ENCODE data around the gene SLIT3.
"Not testable (repeated sequence)": the region's sequence is repeated elsewhere in the genome, so short reads cannot be mapped to it uniquely, and the experiment has no call there.

The SLIT3 gene

DNA sequence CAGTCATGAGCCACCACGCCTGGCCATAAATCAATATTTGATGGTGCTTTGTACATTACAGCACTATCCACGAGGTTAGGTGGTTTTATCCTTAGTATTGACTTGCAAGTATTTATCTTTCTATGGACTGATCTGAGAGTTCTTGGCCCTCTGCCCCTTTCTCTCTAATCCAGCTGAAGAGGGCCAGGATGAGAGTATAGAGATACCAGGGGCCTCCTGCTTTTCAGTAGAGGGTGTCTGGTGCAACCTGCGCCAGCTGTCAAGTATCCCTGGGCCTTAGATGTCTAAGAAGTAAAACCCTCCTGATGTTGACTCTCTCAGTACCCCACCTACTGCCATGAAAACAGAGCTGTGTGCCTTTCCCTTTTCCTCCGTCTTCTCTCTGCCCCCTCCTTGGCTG lies 153.4 kb downstream of the SLIT3 start:
- no peaks in the 10 kb centered on the region for H3K4me1 ChIP-seq (ENCODE audit: insufficient read depth, low read length)
- ATAC-seq (ENCODE audit: insufficient read depth, low read depth) (no peak), DNase-seq (no peak)
- no peaks in the 10 kb centered on the region for H3K36me3 ChIP-seq (ENCODE audit: insufficient read depth, low read length)
- TF ChIP-seq EZH2 (IDR thresholded peaks at IDR 0.05; ENCODE audit: borderline replicate concordance, low read depth, low read length, severe bottlenecking), result no peak
- TF ChIP-seq, protein P1, sequence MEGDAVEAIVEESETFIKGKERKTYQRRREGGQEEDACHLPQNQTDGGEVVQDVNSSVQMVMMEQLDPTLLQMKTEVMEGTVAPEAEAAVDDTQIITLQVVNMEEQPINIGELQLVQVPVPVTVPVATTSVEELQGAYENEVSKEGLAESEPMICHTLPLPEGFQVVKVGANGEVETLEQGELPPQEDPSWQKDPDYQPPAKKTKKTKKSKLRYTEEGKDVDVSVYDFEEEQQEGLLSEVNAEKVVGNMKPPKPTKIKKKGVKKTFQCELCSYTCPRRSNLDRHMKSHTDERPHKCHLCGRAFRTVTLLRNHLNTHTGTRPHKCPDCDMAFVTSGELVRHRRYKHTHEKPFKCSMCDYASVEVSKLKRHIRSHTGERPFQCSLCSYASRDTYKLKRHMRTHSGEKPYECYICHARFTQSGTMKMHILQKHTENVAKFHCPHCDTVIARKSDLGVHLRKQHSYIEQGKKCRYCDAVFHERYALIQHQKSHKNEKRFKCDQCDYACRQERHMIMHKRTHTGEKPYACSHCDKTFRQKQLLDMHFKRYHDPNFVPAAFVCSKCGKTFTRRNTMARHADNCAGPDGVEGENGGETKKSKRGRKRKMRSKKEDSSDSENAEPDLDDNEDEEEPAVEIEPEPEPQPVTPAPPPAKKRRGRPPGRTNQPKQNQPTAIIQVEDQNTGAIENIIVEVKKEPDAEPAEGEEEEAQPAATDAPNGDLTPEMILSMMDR (IDR thresholded peaks at IDR 0.05; ENCODE audit: borderline replicate concordance, extremely low read depth, low read length, poor library complexity, severe bottlenecking), result no peak
- H3K27ac ChIP-seq (ENCODE audit: low read length), result no peak overlapping the region
- no peaks in the 10 kb centered on the region for H4K20me1 ChIP-seq (ENCODE audit: insufficient read depth, low read length)
- H3K79me2 ChIP-seq (ENCODE audit: insufficient read depth, low read length), result no peaks in the 10 kb centered on the region
- no peaks in the 10 kb centered on the region for H3K9me3 ChIP-seq (ENCODE audit: insufficient read depth, low read length, severe bottlenecking)
- H3K9ac ChIP-seq (ENCODE audit: low read depth, low read length), result no peak overlapping the region
- H2AFZ ChIP-seq (ENCODE audit: low read depth, low read length), result no peak overlapping the region
- no peak overlapping the region for H3K4me2 ChIP-seq (ENCODE audit: insufficient read depth, low read length)
- peaks cover 24% of the 10 kb centered on the region for H3K27me3 ChIP-seq (ENCODE audit: insufficient read depth, low read length, poor library complexity)
- no peak overlapping the region for H3K4me3 ChIP-seq (ENCODE audit: low read depth in 1 of 2, low read length in 2 of 2)

DNA sequence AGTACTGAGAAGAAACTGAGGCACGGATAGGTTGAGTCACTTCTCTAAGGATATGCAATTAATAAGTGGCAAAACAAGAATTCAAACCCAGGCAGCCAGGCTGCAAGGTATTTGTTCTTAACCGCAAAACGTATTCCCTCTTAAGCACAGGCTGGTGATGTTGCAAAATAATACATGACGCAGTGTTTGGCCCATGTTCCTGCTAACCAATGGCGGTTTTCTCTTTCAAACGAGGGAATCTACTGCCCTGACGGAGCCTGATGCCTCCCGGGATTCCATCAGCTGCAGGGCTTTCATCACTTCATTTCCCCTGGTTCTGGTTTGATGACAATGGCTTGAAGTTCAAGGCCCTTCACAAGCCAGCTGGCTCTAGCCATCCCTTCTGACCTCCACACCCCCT lies 154.8 kb downstream of the SLIT3 start:
- no peak overlapping the region for H3K4me3 ChIP-seq (ENCODE audit: low read depth in 1 of 2, low read length in 2 of 2)
- H2AFZ ChIP-seq (ENCODE audit: low read depth, low read length), result no peak overlapping the region
- H3K9me3 ChIP-seq (ENCODE audit: insufficient read depth, low read length, severe bottlenecking), result no peaks in the 10 kb centered on the region
- no peaks in the 10 kb centered on the region for H4K20me1 ChIP-seq (ENCODE audit: insufficient read depth, low read length)
- H3K79me2 ChIP-seq (ENCODE audit: insufficient read depth, low read length), result no peaks in the 10 kb centered on the region
- H3K27me3 ChIP-seq (ENCODE audit: insufficient read depth, low read length, poor library complexity), result peaks cover 19% of the 10 kb centered on the region
- no peak overlapping the region for H3K4me2 ChIP-seq (ENCODE audit: insufficient read depth, low read length)
- H3K36me3 ChIP-seq (ENCODE audit: insufficient read depth, low read length), result no peaks in the 10 kb centered on the region
- no peaks in the 10 kb centered on the region for H3K4me1 ChIP-seq (ENCODE audit: insufficient read depth, low read length)
- DNase-seq (no peak), ATAC-seq (ENCODE audit: insufficient read depth, low read depth) (no peak)
- H3K27ac ChIP-seq (ENCODE audit: low read length), result no peak overlapping the region
- TF ChIP-seq EZH2 (IDR thresholded peaks at IDR 0.05; ENCODE audit: borderline replicate concordance, low read depth, low read length, severe bottlenecking), result no peak
- TF ChIP-seq, protein P1 (IDR thresholded peaks at IDR 0.05; ENCODE audit: borderline replicate concordance, extremely low read depth, low read length, poor library complexity, severe bottlenecking), result no peak
- H3K9ac ChIP-seq (ENCODE audit: low read depth, low read length), result no peak overlapping the region

DNA sequence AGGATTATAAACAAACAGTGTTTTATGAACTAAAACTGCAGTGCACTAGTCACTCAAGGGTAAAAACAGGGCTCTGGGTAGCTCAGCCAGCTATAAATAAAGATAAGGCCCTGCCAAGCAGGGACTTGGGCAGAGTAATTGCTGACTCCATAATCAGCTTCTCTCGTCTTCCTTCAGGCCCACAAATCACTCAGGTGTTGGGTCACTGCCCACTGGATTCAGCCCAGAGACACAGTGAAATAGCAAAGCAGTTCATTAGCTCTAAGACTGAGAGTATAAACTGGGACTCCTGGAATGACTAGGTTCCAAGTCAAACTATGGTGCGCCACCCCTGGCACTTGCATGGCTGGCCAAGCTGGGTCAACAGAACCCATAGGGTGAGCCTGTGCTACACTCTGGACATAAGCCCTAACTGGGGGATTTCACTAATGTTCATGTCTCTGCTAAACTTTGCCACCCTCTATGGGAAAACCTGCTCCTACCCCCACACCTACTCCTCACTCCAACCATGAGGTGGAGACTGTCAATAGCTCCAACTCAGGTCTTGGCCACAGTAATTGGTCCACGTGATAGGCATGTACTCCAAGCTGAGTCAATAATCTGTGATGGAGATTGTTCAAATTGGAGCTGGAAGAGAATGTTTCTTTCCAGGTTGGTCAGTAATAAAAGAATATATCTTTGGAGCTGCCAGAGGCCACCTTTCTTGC lies 158.5 kb downstream of the SLIT3 start:
- H3K27ac ChIP-seq (ENCODE audit: low read length), result no peak overlapping the region
- ATAC-seq (ENCODE audit: insufficient read depth, low read depth), result no peak

DNA sequence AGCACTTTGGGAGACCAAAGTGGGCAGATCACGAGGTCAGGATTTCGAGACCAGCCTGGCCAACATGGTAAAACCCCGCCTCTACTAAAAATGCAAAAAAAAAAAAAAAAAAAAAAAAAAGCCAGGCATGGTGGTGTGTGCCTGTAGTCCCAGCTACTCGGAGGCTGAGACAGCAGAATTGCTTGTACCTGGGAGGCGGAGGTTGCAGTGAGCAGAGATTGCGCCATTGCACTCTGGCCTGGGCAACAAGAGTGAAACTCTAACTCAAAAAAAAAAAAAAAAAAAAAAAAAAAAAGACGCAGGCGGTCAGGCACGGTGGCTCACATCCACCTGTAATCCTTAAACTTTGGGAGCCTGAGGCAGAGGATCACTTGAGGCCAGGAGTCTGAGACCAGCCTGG lies 160.7 kb downstream of the SLIT3 start:
- not testable (repeated sequence) for H3K9me3 ChIP-seq (ENCODE audit: insufficient read depth, low read length, severe bottlenecking); H3K79me2 ChIP-seq (ENCODE audit: insufficient read depth, low read length); H3K4me3 ChIP-seq (ENCODE audit: low read depth in 1 of 2, low read length in 2 of 2); DNase-seq; H4K20me1 ChIP-seq (ENCODE audit: insufficient read depth, low read length); H3K4me2 ChIP-seq (ENCODE audit: insufficient read depth, low read length); H3K9ac ChIP-seq (ENCODE audit: low read depth, low read length); H3K4me1 ChIP-seq (ENCODE audit: insufficient read depth, low read length); H3K27me3 ChIP-seq (ENCODE audit: insufficient read depth, low read length, poor library complexity); H3K27ac ChIP-seq (ENCODE audit: low read length); ATAC-seq (ENCODE audit: insufficient read depth, low read depth); H3K36me3 ChIP-seq (ENCODE audit: insufficient read depth, low read length); H2AFZ ChIP-seq (ENCODE audit: low read depth, low read length)

More for the DNA sequence above, 158.5 kb downstream of the SLIT3 start:
- DNase-seq, result no peak
- no peak overlapping the region for H2AFZ ChIP-seq (ENCODE audit: low read depth, low read length)
- no peak overlapping the region for H3K4me3 ChIP-seq (ENCODE audit: low read depth in 1 of 2, low read length in 2 of 2)
- H3K79me2 ChIP-seq (ENCODE audit: insufficient read depth, low read length), result no peaks in the 10 kb centered on the region
- H3K4me1 ChIP-seq (ENCODE audit: insufficient read depth, low read length), result no peaks in the 10 kb centered on the region
- no peaks in the 10 kb centered on the region for H4K20me1 ChIP-seq (ENCODE audit: insufficient read depth, low read length)
- no peaks in the 10 kb centered on the region for H3K36me3 ChIP-seq (ENCODE audit: insufficient read depth, low read length)
- no peaks in the 10 kb centered on the region for H3K9me3 ChIP-seq (ENCODE audit: insufficient read depth, low read length, severe bottlenecking)
- H3K9ac ChIP-seq (ENCODE audit: low read depth, low read length), result no peak overlapping the region
- H3K4me2 ChIP-seq (ENCODE audit: insufficient read depth, low read length), result no peak overlapping the region
- peaks cover 9% of the 10 kb centered on the region for H3K27me3 ChIP-seq (ENCODE audit: insufficient read depth, low read length, poor library complexity)
- no peak for TF ChIP-seq EZH2 (IDR thresholded peaks at IDR 0.05; ENCODE audit: borderline replicate concordance, low read depth, low read length, severe bottlenecking)
- TF ChIP-seq, protein P1 (IDR thresholded peaks at IDR 0.05; ENCODE audit: borderline replicate concordance, extremely low read depth, low read length, poor library complexity, severe bottlenecking), result no peak

Data from DND-41 (cell line).